ENCODE measurements around the gene SMTNL2. TPM values are rescaled to one million over a fixed set of nuclear protein-coding genes. Genes with fewer than 3 reads are reported as not detected.

Gene SMTNL2
- total and polyA plus RNA-seq, 9 of the 15 experiments (the other 6 are each of a cell fraction or from before 2014, with no cell fraction given): not detected

DNA sequence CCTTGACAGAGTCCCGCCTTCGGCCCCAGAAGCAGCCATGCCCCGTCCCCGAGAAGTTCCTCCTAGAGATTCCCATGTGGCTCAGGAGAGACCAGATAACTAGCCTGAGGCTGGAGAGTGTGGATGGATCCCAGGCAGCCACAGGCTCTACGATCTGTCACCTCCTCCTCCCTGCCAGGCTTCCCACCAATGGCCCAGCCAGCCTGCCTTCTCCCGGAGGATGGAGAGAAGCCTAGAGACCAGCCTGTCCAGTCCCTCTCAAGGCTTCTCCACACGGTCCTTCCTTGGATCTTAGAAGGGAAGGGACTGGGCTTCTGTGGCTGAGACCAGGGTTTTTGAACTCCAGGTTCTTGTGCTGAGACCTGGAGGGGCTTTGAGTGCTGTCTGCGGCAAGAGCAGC is 1.6 kb upstream of the SMTNL2 start (continued):
- no peak for TF ChIP-seq CUX1 (CRISPR knock-in tag; IDR thresholded peaks at IDR 0.05)
- no peak for TF ChIP-seq KLF16 (IDR thresholded peaks at IDR 0.05)
- TF ChIP-seq SAFB2 (IDR thresholded peaks at IDR 0.05; ENCODE audit: borderline replicate concordance, low read depth, low read length, severe bottlenecking): no peak
- TF ChIP-seq ZFX (CRISPR knock-in tag; IDR thresholded peaks at IDR 0.05): no peak
- no peak for TF ChIP-seq PHB2 (IDR thresholded peaks at IDR 0.05; ENCODE audit: low read depth)
- TF ChIP-seq NBN (IDR thresholded peaks at IDR 0.05; ENCODE audit: low read depth): no peak
- TF ChIP-seq OTX1 (CRISPR knock-in tag; IDR thresholded peaks at IDR 0.05): no peak
